Stimulated activated CD4-positive, alpha-beta T cell treated with anti-CD3 and anti-CD28 coated beads, Interleukin-1b, Interleukin-23, amount 100 ng/mL, for 1 hour (primary cell): ENCODE results near the gene DLGAP4.

Experiments used
- DNase-seq, 2 donors: peaks; one replicate each; pipeline ENCODE4 v3.0.0-alpha.2; 2020; ENCODE audit warnings: low read depth in 2 of 2

DLGAP4 gene

GRCh38 chr20:36404435-36404978 is 98.4 kb downstream of the DLGAP4 start:
- no peak for DNase-seq

DNA sequence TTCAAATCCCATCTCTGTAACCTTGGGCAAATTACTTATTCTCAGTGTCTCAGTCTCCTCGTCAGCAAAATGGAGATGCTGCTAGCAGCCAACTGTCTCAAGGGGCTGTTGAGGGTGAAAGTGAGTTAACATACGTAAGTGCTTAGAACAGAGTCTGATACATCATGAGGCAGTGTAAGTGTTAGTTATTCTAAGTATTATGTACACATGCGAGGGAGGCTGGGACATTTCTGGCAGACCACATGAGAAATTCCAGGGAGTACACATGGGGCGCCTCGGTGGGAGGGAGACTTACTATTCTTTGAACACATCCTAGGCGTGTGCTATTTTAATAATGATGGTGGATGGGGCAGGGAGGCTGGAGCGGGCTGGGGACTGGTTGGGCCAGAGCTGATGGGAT is 99.1 kb downstream of the DLGAP4 start:
- no peak for DNase-seq

- DNase-seq = no peak
These were observed 101.1 kb downstream of the DLGAP4 start for GRCh38 chr20:36407199-36407733.

DNA sequence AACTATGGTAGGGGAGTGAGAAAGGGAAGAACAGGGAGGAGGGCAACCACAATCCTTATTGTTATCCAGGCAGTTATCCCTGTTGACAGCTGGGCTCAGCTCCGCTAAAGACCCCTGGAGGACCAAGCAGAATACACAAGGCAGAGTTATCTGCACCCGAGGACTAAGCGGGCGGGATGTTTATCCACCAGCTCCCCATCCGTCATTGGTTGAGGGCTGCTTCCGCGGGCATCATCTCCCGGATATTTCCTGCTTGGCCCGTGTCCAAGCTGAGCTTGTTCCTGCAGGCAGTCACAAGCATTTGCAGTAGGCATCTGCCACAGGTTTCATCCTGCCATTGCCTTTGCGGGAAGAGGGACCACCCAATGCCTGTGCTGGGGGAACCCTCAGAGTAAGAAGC is 102.1 kb downstream of the DLGAP4 start:
- DNase-seq = no peak

GRCh38 chr20:36411861-36412454 is 105.8 kb downstream of the DLGAP4 start:
- no peak for DNase-seq

DNA sequence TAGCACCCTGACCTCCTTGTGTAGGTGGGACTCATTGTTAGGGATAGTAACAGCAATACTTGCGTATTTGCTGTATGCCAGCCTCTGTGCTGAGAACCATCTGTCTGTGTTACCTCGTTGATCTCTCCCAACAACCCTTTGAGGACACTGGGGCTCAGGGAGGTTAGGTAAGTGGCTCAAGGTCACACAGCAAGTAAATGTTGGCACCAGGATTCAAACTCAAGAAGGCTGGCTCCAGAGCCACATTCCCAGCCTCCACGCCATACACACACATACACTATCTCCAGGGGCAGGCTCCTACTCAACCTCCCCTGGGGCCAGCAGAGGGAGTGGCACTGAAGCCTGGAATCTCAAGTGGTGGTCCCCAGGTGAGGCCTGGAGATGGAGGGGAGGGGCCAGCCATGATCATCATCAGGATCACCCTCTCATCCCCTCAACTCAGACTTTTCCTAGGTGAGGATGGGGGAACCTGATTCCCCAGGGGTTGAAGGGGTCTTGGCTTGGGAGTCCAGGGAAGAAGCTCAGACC is 109.4 kb downstream of the DLGAP4 start:
- DNase-seq = no peak

GRCh38 chr20:36418711-36419110 is 112.6 kb downstream of the DLGAP4 start:
- DNase-seq = no peak

- DNase-seq = no peak
These were observed 115.5 kb downstream of the DLGAP4 start for GRCh38 chr20:36421641-36422040.

- no peak for DNase-seq
These were observed 118.2 kb downstream of the DLGAP4 start for GRCh38 chr20:36424314-36424713.

DNA sequence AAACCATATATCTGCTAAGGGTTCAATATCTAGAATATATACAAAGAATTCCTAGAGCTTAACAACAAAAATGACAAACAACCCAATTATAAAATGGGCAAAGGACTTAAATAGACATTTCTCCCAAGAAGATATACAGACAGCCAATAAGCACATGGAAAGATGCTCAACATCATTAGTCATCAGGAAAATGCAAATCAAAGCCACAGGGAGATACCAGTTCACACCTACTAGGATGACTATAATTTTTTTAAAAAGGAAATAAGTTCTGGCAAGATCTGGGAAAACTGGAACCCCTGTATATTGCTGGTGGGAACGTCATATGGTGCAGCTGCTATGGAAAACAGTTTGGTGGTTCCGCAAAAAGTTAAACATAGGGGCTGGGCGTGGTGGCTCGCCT is 119.0 kb downstream of the DLGAP4 start:
- no peak for DNase-seq

- no peak for DNase-seq
These were observed 125.5 kb downstream of the DLGAP4 start for GRCh38 chr20:36431604-36432003.

DNA sequence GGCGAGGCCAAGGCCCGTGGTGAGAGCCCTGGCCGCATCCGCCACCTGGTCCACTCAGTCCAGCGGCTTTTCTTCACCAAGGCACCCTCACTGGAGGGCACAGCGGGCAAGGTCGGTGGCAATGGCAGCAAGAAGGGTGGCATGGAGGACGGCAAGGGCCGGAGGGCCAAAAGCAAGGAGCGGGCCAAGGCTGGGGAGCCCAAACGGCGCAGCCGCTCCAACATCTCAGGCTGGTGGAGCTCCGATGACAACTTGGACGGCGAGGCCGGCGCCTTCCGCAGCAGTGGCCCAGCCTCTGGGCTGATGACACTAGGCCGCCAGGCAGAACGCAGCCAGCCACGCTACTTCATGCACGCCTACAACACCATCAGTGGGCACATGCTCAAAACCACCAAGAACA is 126.0 kb downstream of the DLGAP4 start:
- no peak for DNase-seq

GRCh38 chr20:36434383-36434782 is 128.2 kb downstream of the DLGAP4 start:
- no peak for DNase-seq

- DNase-seq = no peak
These were observed 129.0 kb downstream of the DLGAP4 start for GRCh38 chr20:36435124-36435523.

DNA sequence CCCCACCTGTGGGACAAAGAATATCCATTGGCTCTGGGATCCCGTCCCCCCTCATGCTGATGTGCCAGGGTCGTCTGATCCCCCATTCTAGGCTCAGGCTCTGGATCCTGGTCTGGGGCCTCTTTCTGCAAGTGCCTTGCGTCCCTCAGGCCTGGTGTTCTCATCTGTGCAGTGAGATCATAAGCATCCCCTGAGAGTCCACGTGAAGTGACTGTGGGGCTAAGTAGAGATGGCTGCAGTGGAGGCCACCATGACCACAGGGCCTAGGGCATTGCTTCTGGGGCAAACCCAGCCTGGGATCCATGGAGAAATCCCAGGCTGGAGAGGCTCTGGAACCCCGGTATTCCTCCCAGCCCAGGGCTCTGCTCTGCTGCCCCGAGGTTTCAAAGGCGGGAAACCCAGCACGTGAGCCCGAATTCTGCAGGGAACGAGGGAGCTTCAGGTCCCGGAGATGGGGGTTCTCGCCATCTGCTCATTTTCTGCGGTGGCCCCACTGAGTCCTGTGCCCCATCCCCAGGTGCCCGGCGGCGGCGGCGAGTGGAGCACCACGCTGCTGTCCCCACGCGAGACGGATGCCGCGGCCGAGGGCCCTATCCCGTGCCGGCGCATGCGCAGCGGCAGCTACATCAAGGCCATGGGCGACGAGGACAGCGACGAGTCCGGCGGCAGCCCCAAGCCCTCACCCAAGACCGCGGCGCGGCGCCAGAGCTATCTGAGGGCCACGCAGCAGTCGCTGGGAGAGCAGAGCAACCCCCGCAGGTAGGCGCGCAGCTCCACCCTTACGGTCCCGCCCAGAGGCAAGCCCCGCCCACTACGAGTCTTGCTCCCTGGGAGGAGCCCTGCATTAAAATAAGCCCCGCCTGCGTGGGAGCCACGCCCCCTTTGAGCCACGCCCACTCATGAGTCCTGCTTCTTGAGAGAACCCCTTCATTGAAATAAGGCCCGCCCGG is 129.7 kb downstream of the DLGAP4 start:
- peak; percentile 65 to 74 for DNase-seq

DNA sequence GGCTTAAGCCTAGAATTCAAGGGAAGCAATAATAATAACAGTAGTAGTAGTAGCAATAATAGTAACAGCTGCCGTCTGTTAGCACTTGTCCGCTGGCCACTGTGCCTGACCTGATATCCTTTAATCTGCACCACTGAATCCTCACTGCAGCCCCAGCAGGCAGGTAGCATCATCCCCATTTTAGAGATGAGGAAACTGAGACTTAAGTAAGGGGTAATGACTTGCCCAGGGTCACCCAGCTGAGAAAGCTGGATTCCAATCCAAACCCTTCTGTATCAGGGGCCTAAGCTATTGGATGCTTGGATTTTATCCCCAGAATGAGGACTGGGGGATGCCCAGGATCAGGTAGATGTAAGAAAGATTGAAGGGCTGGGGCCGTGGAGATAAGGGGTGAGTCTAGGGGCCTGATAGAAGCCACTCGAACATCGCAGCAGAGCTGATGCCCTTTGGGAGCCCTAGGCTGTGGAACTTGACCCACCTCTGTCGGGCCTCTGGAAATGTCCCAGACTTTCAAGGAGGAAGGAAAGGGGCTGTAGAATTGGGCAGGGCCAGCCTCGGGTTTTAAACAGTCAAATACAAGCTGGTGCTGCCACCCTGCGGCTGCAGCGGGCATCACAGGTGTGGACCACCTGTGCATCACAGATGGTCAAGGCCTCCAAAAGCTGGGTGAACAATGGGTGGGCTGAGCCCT is 133.0 kb downstream of the DLGAP4 start:
- peak in 1 of 2 donors; percentile 44 for DNase-seq

DNA sequence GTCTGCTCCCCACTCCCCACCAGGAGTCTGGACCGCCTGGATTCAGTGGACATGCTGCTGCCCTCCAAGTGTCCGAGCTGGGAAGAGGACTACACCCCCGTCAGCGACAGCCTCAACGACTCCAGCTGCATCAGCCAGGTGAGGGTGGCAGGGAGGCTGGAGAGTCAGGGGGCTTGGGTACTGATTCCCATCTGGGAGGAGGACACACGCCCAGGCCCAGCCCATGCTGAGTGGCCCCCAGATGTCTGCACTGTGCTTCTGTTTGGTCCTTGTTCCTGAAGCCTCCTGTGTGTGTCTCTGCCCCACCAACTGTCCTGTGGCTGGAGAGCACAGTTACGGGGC is 133.6 kb downstream of the DLGAP4 start:
- DNase-seq = no peak

- DNase-seq = no peak
These were observed 134.4 kb downstream of the DLGAP4 start for GRCh38 chr20:36440370-36441026.

DNA sequence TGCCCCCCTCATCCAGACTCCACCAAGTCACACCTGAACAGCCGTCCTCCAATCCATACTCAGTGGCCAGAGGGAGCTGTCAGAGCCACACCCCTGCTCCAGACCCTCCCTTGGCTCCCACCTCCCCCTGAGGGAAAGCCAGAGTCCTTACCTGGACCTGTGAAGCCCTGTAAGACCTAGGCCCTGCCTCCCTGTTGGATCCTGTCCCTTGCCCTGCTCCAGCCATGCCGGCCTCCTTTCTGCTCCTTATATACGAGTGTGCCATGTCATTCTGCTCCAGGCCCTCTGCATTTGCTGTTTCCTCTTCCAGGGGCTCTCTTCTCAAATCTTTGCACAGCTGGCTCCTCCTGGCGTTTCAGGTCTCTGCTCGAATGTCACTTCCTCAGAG is 134.9 kb downstream of the DLGAP4 start:
- DNase-seq = no peak

GRCh38 chr20:36441416-36441815 is 135.3 kb downstream of the DLGAP4 start:
- DNase-seq = no peak

GRCh38 chr20:36445847-36446246 is 139.7 kb downstream of the DLGAP4 start:
- no peak for DNase-seq
